Tibial nerve (tissue), 4 donors: ENCODE data around the gene FAM234B. TPM values are rescaled to one million over a fixed set of nuclear protein-coding genes. Genes with fewer than 3 reads are reported as not detected.

Experiments used
- DNase-seq, 2 donors: peaks; one replicate each; pipeline ENCODE4 v3.0.0-alpha.2; 2019; ENCODE audit warnings: low spot score in 2 of 2
- H3K27ac ChIP-seq, 4 donors: fragments of 200-600 bp; sonication (generic) in 3 of 4; one replicate each; pipeline ENCODE4 v1.5.1; 2017 to 2019; ENCODE audit warnings: mild to moderate bottlenecking in 1 of 4
- H3K27me3 ChIP-seq, 2 donors: fragments of 200-600 bp; sonication (generic) in 1 of 2; one replicate each; pipeline versions ENCODE4 v1.5.1 to v1.6.0; 2017 to 2019
- H3K36me3 ChIP-seq, 3 donors: fragments of 200-600 bp; sonication (generic); one replicate each; pipeline ENCODE4 v1.5.1; 2018 to 2019
- H3K4me1 ChIP-seq, 4 donors: fragments of 200-600 bp; sonication (generic) in 3 of 4; one replicate each; pipeline ENCODE4 v1.5.1; 2017 to 2019
- H3K4me3 ChIP-seq, 4 donors: fragments of 200-600 bp; sonication (generic) in 3 of 4; one replicate each; pipeline ENCODE4 v1.5.1; 2017 to 2019; ENCODE audit warnings: mild to moderate bottlenecking in 1 of 4, moderate library complexity in 1 of 4
- H3K9me3 ChIP-seq, 4 donors: fragments of 200-600 bp; sonication (generic) in 3 of 4; one replicate each; pipeline ENCODE4 v1.5.1; 2017 to 2019
- CTCF ChIP-seq, 5 experiments: fragments of 200-600 bp in 3 of 5; fragments of 450-650 bp in 2 of 5; sonication (generic) in 3 of 5; IDR thresholded peaks; one replicate each; pipeline ENCODE4 v1.5.1; 2016 to 2019; ENCODE audit warnings: antibody characterized with exemption in 5 of 5, mild to moderate bottlenecking in 3 of 5, moderate library complexity in 2 of 5
- EP300 ChIP-seq, 2 donors: sonication (generic); formaldehyde crosslinking; IDR thresholded peaks; one replicate each; pipeline ENCODE4 v1.6.1; 2017; ENCODE audit warnings: antibody characterized with exemption in 2 of 2, mild to moderate bottlenecking in 1 of 2
- POLR2A ChIP-seq, 2 donors: fragments of 450-650 bp; IDR thresholded peaks; one replicate each; pipeline ENCODE4 v1.6.1; 2017; ENCODE audit warnings: antibody characterized with exemption in 2 of 2, mild to moderate bottlenecking in 2 of 2, moderate library complexity in 2 of 2
- WGBS, 2 donors: methylation state at CpG; one replicate each; pipeline ENCODE4 v1.1.5; 2018; 5-methylcytosine and 5-hydroxymethylcytosine counted together
- total RNA-seq, 4 donors: library from RNA; depleted of rRNA; stranded (reverse); fragments of >200 nt; gene quantifications; one replicate each; pipeline ENCODE4 v1.1.0, GENCODE V29; 2016

Gene FAM234B
- total RNA-seq, 4 donors from 2014 or later = 2.0 to 12.6 (median 8.4) TPM

DNA sequence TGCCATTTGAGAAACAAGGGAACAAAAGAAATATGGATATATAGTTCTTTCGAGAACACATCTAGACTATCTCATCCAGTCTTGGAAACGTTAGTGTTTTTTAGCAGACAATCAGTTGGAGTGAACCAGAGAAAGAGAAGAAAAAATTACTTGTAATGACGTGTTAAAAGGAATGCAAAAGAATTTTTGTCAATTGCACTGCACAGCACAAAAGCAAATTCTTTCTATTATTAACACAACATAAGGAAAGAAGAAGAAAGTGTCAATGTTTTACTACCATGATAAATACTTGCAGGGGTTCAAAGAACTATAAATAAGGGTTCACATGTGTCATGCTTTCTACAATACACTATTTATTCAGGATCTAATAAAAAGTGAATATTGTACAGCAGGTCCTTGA is 86.8 kb downstream of the FAM234B start:
- H3K9me3 ChIP-seq = no peaks in the 10 kb centered on the region
- H3K4me3 ChIP-seq = no peak overlapping the region
- TF ChIP-seq POLR2A (IDR thresholded peaks at IDR 0.05) (no peak), CTCF (IDR thresholded peaks at IDR 0.05) (no peak), EP300 (IDR thresholded peaks at IDR 0.05) (no peak)
- H3K36me3 ChIP-seq = no peaks in the 10 kb centered on the region
- no peak overlapping the region for H3K27ac ChIP-seq
- H3K4me1 ChIP-seq = peaks cover 0 to 12% (median 0%) of the 10 kb centered on the region in 4 donors
- H3K27me3 ChIP-seq = no peaks in the 10 kb centered on the region
- WGBS, 2 donors = 34 to 36% methylated on average over 3 of the region's 3 CpGs
- DNase-seq = no peak

Other genes starting within 250 kb of the FAM234B start
- gene DDX47, start 231.0 kb upstream of the FAM234B start, total RNA-seq = 10 to 100 TPM; 39.4 to 50.0 (median 47.8) TPM
- 10 to 100 TPM in 1 of 4 donors, 1 to 10 TPM in 3; 2.1 to 12.3 (median 4.3) TPM for gene GPRC5A, start 152.8 kb upstream of the FAM234B start, total RNA-seq
- gene GPRC5D, start 92.2 kb upstream of the FAM234B start, total RNA-seq = not detected
- 10 to 100 TPM; 42.7 to 61.0 (median 51.7) TPM for gene HEBP1, start 44.1 kb upstream of the FAM234B start, total RNA-seq
- gene GSG1, start 59.3 kb downstream of the FAM234B start, total RNA-seq = not detected
- gene EMP1, start 152.3 kb downstream of the FAM234B start, total RNA-seq = 100 to 1,000 TPM; 231 to 489 (median 258) TPM